LoVo (cell line): Measurements from ENCODE around the gene FKBP5.

Experiments used
- DNase-seq: peaks from one replicate; pipeline ENCODE4 v3.0.0-alpha.2; 2016; ENCODE audit warnings: low spot score

FKBP5 gene

DNA sequence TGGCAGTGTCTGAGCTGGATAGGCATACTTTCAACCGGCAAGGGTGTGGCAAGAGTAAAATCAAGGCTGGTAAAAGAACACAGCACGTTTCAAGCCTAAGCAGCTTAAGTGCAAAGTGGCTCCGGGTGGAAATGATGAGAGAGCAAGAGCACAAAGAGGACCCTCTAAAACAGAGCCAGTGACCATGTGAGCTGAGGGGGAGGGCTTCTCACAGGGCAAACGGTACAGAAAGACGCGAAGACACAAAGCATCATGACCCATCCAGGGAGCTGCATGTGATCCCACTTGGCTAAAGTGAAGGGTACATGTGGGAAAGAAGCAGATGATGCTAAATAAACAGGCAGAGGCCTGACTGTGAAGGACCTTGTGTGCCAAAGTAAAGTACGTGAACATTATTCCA is 25.7 kb downstream of the FKBP5 start:
- DNase-seq, result no peak

DNA sequence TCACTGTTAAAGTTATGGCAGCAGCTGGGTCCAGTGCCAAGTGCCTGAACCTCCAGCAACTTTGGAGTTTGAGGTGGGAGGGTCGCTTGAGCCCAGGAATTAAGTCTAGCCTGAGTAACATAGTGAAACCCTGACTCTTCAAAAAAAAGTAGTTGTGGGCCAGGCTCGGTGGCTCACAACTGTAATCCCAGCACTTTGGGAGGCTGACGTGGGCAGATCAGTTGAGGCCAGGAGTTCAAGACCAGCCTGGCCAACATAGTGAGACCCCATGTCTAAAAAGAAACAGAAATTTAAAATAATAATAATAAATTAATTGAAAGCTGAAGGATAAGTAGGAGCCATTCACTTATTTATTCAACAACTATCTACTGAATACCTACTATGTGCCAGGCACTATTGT is 33.8 kb downstream of the FKBP5 start:
- DNase-seq, result no peak

DNA sequence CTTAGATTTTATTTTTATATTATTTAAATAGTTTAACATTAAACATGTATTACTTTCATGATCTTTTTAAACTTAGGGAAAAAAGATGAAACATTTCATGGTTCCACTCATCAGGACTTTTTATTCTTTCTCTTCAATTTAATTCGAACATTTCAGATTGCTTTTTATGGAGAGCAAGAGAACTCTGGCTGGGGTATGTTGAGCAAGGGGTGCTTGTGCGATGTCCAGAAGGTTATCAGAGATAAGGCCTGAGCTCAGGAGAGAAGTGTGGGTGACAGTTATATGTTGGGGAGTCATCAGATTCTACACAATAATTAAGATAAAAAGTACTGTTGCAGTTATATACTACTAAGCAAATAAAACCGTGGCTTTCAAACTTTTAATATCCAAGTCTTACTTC is 37.5 kb downstream of the FKBP5 start:
- DNase-seq, result no peak

DNA sequence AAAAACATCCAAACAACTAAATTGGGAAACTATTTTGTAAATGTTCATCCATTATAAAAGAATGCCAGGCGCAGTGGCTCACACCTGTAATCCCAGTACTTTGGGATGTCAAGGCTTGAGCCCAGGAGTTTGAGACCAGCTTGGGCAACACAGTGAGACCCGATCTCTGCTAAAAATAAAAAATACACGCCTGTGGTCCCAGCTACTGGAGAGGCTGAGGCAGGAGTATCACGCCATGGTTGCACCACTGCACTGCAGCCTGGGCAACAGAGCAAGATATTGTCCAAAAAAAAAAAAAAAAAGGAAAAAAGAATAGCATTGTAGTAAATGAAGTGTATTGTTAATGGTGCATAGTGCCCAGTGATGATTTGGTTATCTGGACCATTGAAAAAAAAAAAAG is 38.7 kb downstream of the FKBP5 start:
- no peak for DNase-seq

DNA sequence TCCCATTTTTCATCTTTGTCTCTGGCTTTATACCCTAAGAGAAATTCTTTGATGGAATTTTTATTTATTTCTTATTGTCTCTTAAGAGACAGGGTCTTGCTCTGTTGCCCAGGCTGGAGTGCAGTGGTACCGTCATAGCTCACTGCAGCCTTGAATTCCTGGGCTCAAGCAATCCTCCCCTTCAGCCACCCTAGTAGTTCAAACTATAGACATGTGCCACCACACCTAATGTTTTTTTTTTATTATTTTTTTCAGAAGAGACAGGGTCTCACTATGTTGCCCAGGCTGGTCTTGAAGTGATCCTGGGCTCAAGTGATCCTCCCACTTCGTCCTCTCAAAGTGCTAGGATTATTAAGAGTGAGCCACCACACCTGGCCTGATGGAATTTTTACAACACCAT is 40.5 kb downstream of the FKBP5 start:
- DNase-seq, result no peak

DNA sequence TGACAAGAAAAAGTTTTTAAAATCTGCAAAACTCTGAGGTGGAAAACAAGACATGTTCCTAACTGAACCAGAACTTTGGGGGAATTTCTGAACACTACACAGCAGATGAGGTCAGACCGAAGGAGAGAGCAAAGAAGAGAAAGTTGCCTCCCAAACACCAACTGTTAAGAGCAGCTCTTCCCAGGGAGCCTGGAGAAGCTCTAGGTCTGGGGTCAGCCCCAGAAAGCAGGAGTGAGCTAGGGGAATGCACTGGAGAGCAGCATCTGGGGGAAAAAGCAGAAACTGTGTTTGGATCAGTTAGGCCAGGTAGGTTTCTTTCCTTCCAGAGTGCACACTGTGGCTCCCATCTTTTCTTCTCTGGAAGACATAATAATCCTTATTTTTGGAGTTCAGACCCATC is 41.3 kb downstream of the FKBP5 start:
- no peak for DNase-seq

DNA sequence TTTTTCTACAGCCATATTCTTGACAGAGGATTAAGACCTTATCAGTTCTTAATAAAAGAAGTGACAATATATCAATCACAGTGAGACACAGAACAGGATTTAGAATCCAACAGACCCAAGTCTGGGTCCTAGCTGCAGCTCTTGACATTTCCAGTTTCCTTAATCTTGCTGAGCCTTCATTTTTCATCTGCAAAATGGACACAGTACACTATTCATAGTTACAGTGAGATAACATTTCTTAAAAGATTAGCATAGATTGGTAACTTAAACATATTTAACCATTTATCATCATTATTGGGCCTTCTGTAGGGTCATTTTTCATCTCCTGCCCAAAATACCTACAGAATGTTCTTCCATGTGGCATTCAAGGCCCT is 45.6 kb downstream of the FKBP5 start:
- no peak for DNase-seq

DNA sequence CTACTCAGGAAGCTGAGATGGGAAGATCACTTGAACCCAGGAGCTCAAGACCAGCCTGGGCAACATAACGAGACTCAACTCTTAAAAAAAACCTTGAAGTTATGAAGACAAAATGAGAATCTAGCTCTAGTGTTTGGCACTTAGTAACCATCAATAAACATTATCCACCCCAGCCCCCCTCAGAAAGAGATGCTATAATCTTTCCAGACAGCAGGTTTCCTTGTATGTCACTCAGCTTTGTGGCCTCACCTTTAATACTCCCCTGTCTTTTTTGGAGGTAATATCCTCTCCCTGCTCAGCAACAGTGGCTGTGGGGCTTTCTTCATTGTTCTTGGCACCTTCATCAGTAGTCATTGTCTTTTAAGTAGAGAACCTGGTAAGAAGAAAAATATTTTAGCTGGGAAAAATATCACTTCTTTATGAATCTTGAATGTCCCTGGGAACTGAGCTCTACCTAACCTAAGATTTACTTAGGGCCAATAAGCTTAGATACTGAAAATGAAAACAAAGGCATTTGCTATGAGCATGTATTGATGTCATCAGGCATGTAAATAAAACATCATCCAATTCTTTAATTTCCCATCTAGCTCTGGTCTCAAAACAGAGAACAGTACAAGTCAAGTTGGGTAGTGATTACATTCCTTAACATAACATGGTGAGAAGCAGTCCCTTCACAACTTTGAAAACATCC is 46.1 kb downstream of the FKBP5 start:
- no peak for DNase-seq

DNA sequence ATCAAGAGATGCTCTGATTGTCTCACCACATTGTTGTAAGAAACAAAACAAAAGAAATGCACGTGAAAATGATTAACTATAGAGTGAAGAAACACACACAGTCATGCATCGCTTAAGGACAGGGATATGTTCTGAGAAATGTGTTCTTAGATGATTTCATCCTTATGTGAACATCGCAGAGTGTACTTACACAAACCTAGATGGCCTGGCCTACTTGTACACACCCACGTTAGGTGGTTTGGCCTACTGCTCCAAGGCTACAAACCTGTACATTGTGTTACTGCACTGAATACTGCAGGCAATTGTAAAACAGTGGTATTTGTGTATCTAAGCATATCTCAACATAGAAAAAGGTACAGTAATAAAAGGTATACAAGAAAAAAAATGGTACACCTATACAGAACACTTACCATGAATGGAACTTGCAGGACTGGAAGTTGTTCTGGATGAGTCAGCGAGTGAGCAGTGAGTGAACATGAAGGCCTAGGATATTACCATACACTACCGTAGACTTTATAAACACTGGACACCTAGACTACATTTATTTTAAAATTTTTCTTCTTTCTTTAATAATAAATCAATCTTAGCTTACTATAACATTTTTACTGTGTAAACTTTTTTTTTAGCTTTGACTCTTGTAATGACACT is 48.6 kb downstream of the FKBP5 start:
- DNase-seq, result no peak

DNA sequence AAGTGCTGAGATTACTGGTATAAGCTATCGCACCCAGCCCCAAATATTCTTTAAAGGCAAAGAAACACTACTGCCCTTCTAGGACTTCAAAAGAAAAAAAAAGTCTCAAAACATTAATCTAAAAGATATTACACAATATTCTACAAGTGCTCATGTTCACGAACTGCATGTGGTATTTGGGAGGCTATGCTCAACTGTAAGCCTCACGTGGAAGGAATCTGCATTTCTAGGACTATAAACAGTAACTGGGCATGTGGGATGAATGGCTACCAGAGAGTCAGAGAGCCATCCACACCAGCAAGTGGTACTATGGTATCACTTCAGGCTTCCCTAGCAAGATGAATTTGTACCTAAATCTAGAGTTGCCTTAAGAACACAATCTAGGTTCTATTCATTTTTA is 50.0 kb downstream of the FKBP5 start:
- DNase-seq, result no peak

DNA sequence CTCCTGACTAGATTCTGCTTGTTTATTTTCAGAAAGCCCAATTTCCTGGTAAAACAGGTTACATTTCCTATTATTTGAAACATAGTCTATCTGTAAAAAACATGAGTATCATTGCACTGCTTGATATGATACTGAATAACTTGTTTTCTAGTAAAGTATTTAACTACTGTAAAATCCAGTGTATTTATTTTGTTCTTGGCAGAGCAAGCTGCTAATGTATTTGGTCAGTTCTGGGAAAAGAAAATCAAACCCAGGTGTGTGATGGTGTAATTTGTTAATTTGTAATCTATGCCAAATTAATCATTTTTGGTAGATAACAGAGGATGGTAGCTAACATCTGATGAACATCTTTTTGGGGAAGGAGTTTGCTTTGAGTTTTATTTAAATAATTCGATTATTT is 50.8 kb downstream of the FKBP5 start:
- no peak for DNase-seq

DNA sequence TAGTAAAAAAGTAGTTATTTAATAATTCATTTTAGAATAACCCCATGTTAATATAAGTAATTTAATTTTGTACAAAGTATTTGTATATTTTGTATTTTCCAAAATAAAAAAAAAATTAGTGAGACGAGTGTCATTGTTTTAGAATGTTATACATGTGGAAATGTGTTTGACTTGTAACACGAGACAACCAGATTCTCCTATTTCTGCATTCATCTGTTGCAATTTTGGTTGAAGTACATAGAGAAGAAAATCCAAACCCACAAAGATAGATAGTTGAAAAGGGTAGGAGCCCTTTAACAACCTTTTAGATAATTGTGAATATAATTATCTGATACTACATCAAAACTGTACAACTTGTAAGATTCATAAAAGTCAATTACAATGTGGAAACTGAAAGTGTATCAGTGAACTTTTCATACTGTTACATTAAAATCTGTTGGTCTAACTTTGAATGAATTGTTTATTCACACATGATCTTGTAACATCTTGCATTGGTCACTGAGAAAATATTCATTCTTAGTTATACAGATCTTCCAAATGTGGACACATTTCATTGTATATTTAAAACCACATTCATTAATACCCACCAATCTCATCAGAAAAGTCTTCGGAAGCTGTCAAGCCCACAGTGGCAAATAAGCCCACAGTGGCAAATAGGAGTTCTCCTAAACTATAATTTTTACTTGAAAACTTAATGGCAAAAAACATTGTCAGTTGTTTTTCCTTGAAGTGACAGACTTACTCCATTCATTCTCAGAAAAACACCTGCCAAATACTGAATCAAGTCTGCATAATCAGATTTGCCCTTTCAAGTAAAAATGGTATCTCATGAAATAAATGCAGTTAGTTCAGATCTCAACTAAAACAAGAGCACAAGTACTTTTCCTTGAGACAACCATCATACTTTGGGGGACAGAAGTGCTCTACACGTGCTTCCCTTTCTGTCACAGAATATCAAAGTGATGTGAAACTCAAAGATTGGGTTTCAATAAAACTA is 52.8 kb downstream of the FKBP5 start:
- no peak for DNase-seq

DNA sequence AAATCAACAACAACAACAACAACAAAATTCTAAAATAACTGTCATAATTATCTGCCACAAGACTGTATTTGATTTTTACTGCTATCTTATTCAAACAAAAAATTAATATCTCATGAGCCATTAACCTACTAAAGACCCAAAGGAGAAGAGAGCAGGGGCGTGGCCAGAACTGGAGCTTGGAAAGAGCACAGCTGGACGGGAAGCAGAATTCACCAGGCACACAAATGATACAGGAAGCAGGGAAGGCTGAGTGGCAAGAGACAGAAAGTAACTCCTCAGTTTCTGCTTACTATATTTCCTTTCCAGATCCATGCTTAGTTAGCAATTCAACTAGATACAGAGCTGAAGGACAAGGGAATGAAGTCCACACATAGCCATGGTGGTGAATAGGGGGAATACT is 54.4 kb downstream of the FKBP5 start:
- no peak for DNase-seq

DNA sequence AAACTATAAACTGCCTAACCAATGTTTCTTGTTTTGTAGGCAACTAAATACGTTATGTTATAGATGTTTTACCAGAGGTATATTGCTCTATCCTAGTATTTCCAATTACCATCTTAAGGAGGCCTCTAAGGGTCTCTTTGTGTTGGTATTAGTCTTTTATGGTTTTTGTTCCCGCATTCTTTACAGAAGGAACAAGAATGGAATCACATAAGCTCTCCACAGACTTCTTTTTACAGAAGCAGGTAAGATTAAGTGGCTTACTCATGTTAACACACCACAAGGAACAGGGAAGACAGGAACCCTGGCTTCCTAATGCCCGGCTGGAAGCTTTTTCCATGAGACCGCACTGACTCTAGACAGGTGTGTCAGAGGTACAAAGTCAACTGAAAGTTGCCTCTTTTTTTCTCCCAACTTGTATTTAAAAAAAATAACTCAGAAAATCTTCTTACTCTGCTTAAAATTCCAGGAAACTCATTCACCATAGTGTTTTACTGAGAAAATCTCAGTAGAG is 55.1 kb downstream of the FKBP5 start:
- DNase-seq, result no peak

DNA sequence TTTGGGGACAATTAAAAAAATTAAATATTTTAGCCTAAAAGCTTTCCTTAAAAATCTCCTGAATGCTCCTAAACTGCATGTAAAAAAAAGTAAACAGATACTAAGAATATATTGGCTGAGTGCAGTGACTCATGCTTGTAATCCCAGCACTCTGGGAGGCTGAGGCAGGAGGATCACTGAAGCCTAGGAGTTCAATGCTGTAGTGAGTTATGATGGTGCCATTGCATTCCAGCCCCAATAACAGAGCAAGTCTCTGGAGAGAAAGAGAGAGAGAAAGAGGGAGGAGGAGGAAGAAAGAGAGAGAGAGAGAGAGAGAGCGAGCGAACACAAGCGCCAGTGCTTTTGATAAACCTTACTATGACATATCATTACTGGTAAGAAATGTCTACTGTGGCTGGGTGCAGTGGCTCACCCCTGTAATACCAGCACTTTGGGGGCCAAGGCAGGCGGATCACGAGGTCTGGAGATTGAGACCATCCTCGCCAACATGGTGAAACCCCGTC is 58.8 kb downstream of the FKBP5 start:
- no peak for DNase-seq

DNA sequence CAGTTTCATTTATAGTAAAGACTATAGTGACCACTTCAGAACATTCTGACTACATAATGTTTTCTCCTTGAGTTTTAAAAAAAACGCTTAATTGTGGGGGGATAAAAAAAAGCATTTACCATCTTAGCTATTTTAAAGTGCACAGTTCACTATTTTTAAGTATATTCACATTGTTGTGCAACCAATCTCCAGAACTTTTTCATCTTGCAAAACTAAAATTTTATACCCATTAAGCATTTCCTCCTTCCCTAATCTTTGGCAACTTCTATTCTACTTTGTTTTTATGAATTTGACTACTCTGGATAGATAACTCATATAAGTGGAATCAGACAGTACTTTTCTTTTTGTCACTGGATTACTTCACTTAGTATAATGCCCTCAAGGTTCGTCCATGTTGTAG is 62.3 kb downstream of the FKBP5 start:
- no peak for DNase-seq

DNA sequence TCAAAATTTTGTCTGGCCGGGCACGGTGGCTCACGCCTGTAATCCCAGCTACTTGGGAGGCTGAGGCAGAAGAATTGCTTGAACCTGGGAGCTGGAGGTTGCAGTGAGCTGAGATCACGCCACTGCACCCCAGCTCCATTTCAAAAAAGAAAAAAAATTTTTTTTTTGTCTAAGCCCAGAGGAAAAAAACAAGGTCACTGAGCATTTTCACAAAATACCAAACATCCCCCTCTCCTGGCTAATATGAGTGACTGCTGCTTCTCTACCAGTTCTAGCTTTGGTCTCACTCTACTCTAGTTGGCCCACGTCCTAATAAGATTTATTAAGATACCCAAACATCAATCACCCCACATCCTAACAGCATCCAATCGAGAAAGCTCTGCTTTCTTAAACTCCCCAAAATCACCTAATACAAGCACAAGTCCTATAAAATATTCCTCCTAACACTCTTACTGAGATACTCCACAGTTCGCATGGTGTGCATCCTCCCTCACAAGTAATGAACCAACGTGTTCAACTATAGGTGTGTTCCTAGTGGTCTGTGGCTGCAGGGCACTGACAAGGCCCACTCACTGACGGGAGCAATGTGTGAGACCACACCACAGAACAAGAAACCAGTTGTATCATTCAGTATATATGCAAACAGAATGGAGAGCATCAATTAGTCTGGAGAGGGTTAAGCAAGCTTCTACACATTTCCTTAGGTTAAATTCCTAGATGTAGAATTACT is 64.2 kb downstream of the FKBP5 start:
- no peak for DNase-seq

DNA sequence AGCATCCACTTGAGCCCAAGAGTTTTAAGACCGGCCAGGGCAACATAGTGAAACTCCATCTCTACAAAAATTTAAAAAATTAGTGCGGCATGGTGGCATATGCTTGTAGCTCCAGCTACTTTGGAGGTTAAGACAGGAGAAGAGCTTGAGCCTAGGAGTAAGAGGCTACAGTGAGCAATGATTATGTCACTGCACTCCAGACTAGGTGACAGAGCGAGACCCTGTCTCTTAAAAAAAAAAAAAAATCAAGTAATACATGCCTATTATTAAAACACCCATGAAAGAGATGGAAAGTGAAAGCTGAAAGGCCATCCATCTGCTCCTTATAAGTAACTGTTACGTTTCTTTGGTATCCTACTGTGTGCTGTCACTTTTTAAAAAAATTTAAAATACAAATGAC is 66.4 kb downstream of the FKBP5 start:
- DNase-seq, result no peak

DNA sequence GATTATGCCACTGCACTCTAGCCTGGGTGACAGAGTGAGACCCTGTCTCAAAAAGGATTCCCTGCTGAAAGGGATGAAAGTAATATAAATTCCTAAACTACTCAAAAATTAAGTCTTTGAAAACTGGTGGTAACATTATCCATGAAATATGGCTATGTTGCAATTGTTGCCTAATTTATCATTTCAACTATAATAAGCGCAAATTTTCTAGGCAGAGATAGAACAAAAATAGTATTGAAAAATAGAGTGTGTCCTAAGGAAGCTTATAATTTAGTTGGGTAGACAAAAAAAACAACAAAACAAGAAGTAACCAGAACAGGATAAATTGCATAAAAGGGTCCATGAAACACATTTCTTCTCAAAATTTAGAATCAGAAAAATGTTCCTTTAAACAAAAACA is 68.0 kb downstream of the FKBP5 start:
- DNase-seq, result no peak

DNA sequence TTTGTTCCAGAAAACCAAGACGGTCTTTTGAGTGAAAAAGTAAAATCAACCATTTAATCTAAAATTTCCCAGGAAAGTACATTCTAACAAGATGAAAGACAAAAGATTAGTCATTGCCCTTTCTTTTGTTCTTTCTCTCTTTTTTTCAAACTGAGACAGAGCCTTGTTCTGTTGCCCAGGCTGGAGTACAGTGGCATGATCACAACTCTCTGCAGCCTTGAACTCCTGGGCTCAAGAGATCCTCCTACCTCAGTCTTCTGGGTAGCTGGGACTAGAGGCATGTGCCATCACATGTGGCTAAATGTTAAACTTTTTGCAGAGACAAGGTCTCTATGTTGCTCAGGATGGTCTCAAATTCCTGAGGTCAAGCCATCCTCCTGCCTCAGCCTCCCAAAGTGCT is 75.0 kb downstream of the FKBP5 start:
- DNase-seq, result no peak

DNA sequence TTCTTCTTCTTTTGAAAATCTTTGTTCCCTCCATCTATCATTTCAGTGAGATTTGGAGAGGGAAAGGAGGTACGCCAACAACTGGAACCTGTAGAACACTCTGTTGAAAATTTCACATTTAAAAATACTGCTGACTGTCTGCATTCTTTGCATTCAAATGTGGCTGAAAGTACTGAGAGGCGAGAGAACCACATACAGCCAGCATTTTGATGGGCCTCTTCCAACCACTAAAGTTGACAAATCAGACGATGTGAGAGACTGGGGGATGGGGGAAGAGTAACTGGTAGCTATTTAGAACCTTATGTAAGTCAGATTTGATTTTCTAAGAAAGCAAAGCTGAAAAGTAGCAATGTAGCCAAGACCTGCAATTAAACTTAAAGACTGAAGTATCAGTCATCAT is 77.5 kb downstream of the FKBP5 start:
- DNase-seq, result no peak

DNA sequence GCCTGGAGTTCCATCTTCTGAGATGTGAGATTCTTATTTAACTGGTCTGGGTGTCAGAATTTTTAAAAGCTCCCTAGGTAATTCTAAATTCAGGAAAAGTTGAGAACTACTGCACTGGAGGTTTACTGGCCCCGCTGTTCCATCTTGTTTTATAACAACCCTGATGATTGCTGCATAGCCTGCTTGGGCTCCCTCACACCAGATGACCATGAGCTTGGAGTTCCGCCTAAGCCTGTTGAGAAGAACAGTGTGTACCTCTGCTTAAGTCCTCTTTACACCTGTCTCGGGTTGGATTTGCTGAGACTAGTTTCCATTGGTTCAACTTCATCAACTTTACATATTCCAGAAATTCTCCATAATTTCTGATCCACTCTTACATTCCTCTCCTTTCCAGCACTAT is 77.9 kb downstream of the FKBP5 start:
- DNase-seq, result no peak
